DMS 273 treated with DMSO at 0.1 percent for 48 hours (cell line): ENCODE measurements around the gene ZNF574.
A peak's percentile ranks its signal among the peaks of the same experiment; 100 is the strongest.

Experiments
- DNase-seq: peaks from one replicate; lab custom pipeline; 2025; lab: John Stamatoyannopoulos, UW

The ZNF574 gene

DNA sequence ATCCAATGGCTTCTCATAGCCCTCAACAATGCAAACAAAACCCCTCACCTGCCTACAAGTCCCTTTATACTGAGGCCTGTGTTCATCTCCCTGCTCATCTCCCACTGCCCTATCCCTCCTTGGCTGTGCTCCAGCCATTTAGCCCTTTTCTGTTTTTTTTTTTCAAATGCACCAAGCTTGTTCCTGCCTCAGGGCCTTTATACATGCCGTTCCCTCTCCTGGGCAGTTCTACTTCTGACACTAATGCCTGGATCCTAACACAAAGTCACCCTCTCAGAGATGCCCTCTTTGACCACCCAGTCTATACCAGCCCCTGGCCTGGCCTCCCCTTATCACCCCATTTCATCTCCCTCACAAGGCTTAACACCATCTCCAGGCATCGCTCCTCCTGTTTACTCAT is 26.9 kb downstream of the ZNF574 start:
- no peak for DNase-seq

- no peak for DNase-seq
Observed at GRCh38 chr19:42105368-42105767, 29.4 kb downstream of the ZNF574 start.

GRCh38 chr19:42108527-42109389 is 32.8 kb downstream of the ZNF574 start:
- peak; percentile 65 for DNase-seq

DNA sequence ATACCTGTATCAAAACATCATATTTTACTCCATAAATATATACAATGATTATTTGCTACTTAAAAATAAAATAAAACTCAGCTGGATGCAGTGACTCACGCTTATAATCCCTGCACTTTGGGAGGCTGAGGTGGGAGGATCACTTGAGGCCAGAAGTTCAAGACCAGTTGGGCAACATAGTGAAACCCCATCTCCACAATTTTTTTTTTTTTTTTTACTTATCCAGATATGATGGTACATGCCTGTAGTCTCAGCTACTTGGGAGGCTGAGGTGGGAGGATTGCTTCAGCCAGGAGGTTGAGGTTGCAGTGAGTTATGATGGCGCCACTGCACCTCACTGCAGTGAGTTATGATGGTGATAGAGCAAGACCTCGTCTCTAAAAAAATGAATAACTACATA is 33.9 kb downstream of the ZNF574 start:
- DNase-seq = no peak

GRCh38 chr19:42110658-42111057 is 34.7 kb downstream of the ZNF574 start:
- DNase-seq = no peak

DNA sequence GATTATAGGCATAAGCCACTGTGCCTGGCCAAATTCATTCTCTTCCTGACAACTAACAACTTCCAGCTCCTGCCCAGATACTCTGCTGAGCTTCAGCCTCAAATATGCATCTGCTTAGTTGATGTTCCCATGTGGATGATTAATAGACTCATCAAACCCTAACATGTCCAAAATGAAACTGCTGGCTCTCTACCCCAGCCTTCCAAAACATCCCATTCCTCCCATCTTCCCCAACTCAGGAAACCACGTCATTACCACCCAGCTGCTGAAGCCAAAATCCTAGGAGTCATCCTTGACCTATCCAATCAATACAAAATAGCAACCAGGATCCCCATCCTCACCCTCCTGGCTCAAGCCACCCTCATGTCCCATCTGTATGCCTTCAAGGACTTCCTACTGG is 35.4 kb downstream of the ZNF574 start:
- DNase-seq = no peak

GRCh38 chr19:42111811-42112210 is 35.8 kb downstream of the ZNF574 start:
- no peak for DNase-seq

- DNase-seq = peak; percentile 42
Observed at GRCh38 chr19:42113641-42114348, 37.8 kb downstream of the ZNF574 start.

GRCh38 chr19:42114412-42114811 is 38.4 kb downstream of the ZNF574 start:
- no peak for DNase-seq

DNA sequence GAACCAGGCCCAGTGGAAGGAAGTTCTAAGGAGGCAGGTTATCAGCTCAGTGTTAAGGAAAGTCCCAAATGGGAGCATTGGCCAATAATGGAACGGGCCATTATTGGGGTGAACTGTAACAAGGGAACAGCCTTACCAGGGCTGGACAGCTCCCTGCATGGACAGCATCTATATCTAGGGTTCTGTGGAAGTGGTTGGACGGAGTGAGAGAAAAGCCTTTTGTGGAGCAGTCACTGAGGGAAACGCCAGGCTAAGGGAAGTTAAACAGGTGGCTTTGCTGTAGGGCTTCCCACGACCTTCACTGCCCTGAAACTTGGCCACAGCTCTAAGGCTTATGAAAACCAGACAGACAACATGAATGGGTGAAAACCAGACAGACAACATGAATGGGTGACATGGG is 39.3 kb downstream of the ZNF574 start:
- no peak for DNase-seq

DNA sequence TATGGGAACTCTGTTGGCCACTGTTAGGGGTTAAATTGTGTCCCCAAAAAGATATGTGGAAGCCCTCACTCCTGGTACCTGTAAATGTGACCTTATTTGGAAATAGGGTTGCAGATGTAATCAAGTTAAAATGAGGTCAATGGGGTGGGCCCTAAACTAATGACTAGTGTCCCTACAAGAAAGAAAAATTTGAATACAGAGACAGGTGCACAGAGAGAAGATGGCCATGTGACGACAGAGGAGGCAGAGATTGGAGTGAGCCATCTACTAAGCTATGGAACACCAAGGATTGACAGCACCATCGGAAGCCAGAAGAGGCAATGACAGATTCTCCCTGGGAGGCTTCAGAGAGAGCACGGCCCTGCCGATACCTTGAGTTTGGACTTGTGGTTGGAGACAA is 39.7 kb downstream of the ZNF574 start:
- no peak for DNase-seq

DNA sequence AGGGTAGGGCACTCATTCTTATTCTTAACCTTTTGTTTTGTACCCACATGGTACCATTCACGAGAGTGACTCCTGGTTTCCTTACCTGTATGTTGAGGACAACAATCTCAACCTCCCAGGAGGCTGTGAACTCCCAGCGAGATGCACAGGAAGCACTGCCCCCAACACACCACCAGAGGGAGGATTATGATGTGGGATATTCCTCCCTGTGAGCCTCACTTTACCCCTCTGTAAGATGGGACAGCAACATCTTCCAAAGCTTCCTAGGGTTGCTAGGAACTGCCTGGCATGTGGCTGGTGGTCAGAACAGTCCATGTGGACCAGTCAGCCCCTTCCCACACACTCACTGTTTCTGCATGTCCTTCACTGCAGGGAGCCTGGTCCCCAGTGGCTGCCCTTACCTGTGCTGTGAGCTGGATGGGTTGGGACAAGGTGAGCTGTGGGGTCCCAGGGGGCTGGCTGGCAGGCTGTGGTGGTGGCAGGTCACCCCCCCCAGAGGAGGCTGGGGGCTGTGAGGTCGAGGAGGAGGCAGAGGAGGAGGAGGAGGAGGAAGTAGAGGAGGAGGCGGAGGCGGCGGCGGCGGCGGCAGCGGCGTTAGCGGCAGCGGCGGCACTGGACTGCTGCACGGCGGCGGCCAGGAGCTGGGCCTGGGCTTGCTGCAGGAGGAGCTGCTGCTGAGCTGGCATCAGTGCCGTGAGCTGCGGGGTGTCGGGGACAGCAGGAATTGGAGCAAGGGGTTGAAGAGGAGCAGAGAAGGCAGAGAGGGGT is 40.5 kb downstream of the ZNF574 start:
- no peak for DNase-seq

DNA sequence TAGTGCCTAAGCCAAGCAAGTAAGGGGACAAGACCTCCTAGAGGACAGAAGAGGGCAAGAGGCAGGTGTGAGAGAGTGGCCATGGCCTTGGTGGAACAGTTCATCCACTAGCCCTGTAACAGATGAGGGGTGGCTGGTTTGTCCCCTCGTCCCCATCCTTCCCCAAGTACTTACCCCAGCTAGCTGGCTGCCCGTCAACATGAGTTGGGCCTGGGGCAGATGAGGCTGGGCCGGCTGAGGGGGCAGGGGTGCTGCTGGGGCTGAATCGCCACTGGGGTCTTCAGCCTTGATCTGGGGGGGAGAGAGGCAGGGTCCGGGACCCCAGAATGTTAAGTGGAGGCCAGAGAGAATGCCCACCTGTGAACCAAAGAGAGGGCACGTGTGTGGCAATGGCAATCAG is 41.1 kb downstream of the ZNF574 start:
- DNase-seq = no peak

GRCh38 chr19:42120276-42120980 is 44.5 kb downstream of the ZNF574 start:
- no peak for DNase-seq

GRCh38 chr19:42121036-42121621 is 45.2 kb downstream of the ZNF574 start:
- DNase-seq = no peak

- no peak for DNase-seq
Observed at GRCh38 chr19:42121656-42122069, 45.7 kb downstream of the ZNF574 start.

DNA sequence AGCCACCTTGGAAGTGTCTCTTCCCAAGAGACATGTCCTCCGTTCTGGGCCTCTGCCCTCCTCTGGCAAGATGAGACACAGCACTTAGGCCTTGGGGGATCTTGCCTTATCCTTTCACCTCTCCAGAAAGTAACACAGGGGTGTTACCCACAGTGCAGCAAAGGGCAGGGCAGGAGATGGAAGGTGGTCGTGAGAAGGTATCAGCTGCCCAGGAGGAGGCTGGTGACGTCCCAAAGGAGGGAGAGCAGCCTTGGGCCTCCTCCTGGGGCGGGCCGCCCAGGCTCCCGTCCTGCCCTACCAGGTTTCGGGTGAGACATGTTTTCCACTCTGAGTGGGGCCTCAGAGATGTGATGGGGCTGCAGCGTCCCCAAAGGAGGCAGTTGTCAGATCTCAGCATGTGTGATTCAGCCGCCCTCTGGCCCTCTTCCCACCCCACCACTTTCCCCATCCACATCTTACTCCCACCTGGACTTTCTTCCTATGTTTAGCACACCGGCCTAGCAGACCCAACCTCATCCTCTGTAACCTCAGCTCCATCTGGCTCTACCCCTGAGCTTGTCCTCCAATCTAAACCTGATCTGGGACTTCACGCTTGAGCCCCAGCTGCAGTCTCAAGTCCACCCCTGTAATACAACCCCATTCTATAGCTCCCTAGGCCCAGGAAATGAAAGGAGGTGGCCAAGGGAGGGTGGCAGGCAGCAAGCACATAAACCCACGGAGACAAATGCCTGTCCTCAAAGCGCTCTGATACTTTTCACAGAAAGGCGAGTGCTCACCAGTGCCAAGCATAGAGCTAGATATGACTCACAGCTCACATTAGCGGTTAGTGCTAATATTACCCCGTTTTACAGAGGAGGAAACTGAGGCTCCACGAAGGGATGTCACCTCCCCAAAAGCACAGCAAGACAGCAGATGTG is 47.0 kb downstream of the ZNF574 start:
- DNase-seq = no peak

DNA sequence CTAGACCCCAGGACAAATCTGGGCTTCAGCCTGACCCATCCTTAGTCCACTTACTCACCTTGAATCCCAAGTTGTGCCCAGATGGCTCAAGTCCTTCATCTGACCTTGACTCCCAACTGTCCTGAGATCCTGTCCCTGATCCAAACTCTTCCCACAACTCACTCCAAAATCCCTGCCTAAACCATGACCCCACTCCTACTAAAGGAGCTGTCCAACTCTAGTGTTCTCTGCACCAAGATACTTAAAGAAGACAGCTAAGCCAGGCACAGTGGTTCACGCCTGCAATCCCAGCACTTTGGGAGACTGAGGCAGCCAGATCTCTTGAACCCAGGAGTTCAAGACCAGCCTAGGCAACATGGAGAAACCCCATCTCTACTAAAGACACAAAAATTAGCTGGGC is 47.8 kb downstream of the ZNF574 start:
- no peak for DNase-seq

DNA sequence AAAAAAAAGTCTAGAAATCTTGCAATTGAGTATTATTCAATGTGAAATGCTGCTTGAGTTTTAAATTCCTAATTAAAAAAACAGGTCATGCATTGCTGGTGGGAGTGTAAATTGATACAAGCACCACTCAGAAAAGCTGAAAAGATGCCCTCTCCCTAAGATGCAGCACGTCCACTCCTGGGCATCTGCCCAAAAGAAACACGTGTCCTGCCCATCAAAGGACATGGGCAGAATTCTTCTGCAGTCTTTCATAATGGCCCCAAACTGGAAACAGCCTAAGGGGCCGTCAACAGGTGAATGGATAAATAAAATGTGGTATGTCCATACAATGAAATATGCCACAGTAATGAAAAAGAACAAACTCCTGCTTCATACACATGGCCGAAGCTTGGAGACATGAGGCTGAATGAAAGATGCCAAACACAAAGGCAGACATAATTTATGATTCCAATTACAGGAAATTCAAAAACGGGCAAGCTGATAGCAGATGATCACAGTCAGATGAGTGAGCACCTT is 48.5 kb downstream of the ZNF574 start:
- DNase-seq = no peak

DNA sequence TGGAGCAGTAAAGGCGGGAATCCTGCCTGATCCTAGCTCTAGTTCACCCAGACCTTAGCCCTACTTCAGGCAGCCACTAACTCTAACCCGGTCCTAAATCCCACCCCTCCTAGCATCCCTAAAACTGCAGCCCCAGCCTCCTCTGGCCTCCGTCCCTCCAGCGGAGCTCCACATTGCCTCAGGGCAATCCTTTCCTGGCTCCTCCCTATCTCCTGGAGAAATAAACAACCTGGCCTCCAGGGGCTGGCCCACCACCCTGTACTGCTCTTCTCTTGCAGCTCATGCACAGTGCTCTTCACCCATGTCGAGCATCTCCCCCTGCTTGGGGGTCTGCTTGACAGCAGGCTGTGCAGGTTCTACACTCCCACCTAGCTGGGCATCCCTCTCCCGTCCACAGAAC is 49.6 kb downstream of the ZNF574 start:
- DNase-seq = no peak
